Testis (tissue), 3 donors: ENCODE measurements around the gene THSD4. TPM values are rescaled to one million over a fixed set of nuclear protein-coding genes. Genes with fewer than 3 reads are reported as not detected.

Experiments
- DNase-seq: peaks from one replicate; pipeline ENCODE4 v3.0.0-alpha.2; 2019
- H3K27ac ChIP-seq, 2 donors: fragments of 200-600 bp; sonication (generic); one replicate each; pipeline ENCODE4 v1.5.1; 2019
- H3K27me3 ChIP-seq: fragments of 200-600 bp; sonication (generic); one replicate; pipeline ENCODE4 v1.5.1; 2019
- H3K36me3 ChIP-seq: fragments of 200-600 bp; sonication (generic); one replicate; pipeline ENCODE4 v1.5.1; 2017; ENCODE audit warnings: low read depth; ENCODE audit errors: missing control alignments
- H3K4me1 ChIP-seq: fragments of 200-600 bp; sonication (generic); one replicate; pipeline ENCODE4 v1.5.1; 2019
- H3K4me3 ChIP-seq, 2 donors: fragments of 200-600 bp; sonication (generic); one replicate each; pipeline ENCODE4 v1.5.1; 2017 to 2019
- H3K9me3 ChIP-seq: fragments of 200-600 bp; sonication (generic); one replicate; pipeline ENCODE4 v1.5.1; 2017
- POLR2A ChIP-seq: fragments of 450-650 bp; IDR thresholded peaks from one replicate; pipeline ENCODE4 v1.6.1; 2017; ENCODE audit warnings: antibody characterized with exemption, mild to moderate bottlenecking, moderate library complexity
- WGBS, 2 donors: methylation state at CpG; one replicate each; pipeline ENCODE4 v1.1.5; 2018; 5-methylcytosine and 5-hydroxymethylcytosine counted together
- intact Hi-C: fragments of 100-400 bp; cut with DNase I; formaldehyde crosslinking; loops from one replicate; pipeline ENCODE4 v1.15.1; 2023; ENCODE audit warnings: low total_unique reads
- polyA plus RNA-seq: library from polyadenylated mRNA; stranded (reverse); fragments of 350-450 nt; fragmentation: Illumina TruSeq; extraction: RNeasy Lipid Tissue Mini Kit (QIAGEN cat#74804); gene quantifications from one replicate; pipeline ENCODE4 v1.2.3, GENCODE V29; 2014; ENCODE audit warnings: low read depth, low replicate concordance; ENCODE audit not compliant: insufficient read depth
- total RNA-seq, 2 donors: library from RNA; depleted of rRNA; stranded (reverse); fragments of >200 nt; gene quantifications; one replicate each; pipeline ENCODE4 v1.2.3, GENCODE V29; 2016
- TF ChIP-seq, protein P1 (sequence below), 3 experiments: fragments of 450-650 bp in 2 of 3; fragments of 200-600 bp in 1 of 3; sonication (generic) in 1 of 3; IDR thresholded peaks; one replicate each; pipeline ENCODE4 v1.5.1; 2016 to 2019; ENCODE audit warnings: antibody characterized with exemption in 3 of 3, mild to moderate bottlenecking in 2 of 3, moderate library complexity in 1 of 3

THSD4 gene
- total and polyA plus RNA-seq, 3 donors from 2014 or later: 14.3 to 21.5 (median 18.2) TPM

DNA sequence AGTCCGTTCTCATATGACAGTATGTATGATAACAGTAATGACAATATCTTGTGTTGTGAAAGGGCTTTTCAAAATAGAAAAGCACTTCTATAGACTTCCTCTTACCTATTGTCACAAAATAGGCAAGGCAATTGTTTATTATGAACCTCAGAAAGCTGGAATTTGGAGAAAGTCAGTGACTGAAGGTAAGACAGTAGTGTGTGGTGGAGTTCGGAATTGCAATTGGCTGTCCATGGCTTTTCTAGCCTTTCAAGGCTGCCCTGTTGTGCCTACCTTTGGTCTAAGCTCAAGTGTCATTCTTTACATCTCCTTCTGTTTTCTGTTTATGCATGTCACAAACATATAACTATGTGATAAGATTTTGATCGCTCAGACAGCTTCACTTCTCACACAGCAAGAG, 475.8 kb downstream of the THSD4 start:
- H3K27ac ChIP-seq: no peak overlapping the region
- H3K9me3 ChIP-seq: no peaks in the 10 kb centered on the region
- peaks cover 4% of the 10 kb centered on the region for H3K4me1 ChIP-seq
- no peak overlapping the region for H3K4me3 ChIP-seq
- DNase-seq: no peak
- WGBS, 2 donors: 86 to 92% methylated on average over 3 of the region's 3 CpGs
- H3K27me3 ChIP-seq: no peaks in the 10 kb centered on the region
- intact Hi-C loops: no loop called here
- no peak for TF ChIP-seq POLR2A
- TF ChIP-seq, protein P1, sequence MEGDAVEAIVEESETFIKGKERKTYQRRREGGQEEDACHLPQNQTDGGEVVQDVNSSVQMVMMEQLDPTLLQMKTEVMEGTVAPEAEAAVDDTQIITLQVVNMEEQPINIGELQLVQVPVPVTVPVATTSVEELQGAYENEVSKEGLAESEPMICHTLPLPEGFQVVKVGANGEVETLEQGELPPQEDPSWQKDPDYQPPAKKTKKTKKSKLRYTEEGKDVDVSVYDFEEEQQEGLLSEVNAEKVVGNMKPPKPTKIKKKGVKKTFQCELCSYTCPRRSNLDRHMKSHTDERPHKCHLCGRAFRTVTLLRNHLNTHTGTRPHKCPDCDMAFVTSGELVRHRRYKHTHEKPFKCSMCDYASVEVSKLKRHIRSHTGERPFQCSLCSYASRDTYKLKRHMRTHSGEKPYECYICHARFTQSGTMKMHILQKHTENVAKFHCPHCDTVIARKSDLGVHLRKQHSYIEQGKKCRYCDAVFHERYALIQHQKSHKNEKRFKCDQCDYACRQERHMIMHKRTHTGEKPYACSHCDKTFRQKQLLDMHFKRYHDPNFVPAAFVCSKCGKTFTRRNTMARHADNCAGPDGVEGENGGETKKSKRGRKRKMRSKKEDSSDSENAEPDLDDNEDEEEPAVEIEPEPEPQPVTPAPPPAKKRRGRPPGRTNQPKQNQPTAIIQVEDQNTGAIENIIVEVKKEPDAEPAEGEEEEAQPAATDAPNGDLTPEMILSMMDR (IDR thresholded peaks at IDR 0.05): peak in 1 of 3 experiments; percentile 10
- no peaks in the 10 kb centered on the region for H3K36me3 ChIP-seq

DNA sequence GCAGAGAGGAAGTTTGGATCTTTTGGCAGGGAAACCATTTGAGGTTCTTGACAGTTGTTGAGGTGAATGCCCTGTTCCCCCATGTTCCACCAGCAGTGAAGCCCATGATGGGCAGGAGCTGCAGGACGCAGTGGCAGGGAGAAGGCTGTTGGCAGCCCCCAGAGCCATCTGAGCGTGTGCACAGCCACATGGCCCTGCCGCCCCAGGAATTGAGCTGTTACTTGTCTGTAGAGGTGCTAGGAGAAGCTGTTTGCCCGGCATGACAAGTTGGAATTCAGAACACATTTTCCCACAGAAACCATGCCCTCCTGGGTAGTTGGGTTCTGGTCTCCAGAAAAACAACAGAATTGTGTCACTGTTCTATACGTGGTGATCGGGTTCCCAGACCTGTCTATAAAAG, 476.9 kb downstream of the THSD4 start:
- no peak overlapping the region for H3K27ac ChIP-seq
- no peaks in the 10 kb centered on the region for H3K27me3 ChIP-seq
- WGBS, 2 donors: 88 to 95% methylated on average over 3 to 6 of the region's 6 CpGs
- peaks cover 9% of the 10 kb centered on the region for H3K4me1 ChIP-seq
- H3K9me3 ChIP-seq: no peaks in the 10 kb centered on the region
- DNase-seq: no peak
- intact Hi-C loops: no loop called here
- no peak overlapping the region for H3K4me3 ChIP-seq
- TF ChIP-seq, protein P1 (IDR thresholded peaks at IDR 0.05): no peak
- no peak for TF ChIP-seq POLR2A
- no peaks in the 10 kb centered on the region for H3K36me3 ChIP-seq

DNA sequence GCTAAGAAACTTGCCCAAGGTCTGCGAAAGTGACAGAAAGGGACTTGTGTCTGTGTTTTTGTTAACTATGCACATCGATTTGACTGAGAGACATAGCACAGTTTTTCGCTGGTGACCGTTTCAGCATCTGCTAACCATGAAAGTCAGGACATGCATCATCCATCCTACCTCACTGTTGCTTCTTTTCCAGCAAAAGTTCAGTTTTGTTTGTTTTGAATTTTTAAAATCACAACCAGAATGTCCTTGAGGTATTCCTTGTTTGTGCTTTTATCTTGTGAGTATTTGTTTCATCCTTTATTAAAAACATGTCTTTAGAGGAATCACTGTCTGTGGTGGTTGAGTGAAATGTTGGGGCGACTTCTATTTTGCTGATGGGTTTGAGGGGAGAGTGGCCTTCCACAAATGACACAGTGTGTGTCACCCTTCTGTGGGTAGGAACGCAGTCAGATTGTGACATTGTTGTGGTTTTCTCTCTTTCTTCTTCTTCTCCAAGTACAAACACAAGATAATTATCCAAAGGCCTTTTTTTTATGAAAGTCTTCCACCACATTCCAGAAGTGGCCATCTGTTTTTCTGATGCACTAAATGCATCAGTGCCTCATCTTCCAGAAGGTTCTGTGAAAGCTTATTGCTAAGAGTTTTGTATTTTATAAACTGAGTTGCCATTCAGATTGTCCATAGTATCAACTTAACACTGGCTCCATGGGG, 480.7 kb downstream of the THSD4 start:
- no peak overlapping the region for H3K4me3 ChIP-seq
- peaks cover 16% of the 10 kb centered on the region for H3K4me1 ChIP-seq
- intact Hi-C loops: no loop called here
- H3K36me3 ChIP-seq: no peaks in the 10 kb centered on the region
- H3K27ac ChIP-seq: peak overlapping the region; percentile 44 to 50
- DNase-seq: no peak
- TF ChIP-seq POLR2A: no peak
- TF ChIP-seq, protein P1 (IDR thresholded peaks at IDR 0.05): no peak
- H3K9me3 ChIP-seq: no peaks in the 10 kb centered on the region
- no peaks in the 10 kb centered on the region for H3K27me3 ChIP-seq
- 85 to 87% methylated on average over 6 of the region's 6 CpGs for WGBS, 2 donors

DNA sequence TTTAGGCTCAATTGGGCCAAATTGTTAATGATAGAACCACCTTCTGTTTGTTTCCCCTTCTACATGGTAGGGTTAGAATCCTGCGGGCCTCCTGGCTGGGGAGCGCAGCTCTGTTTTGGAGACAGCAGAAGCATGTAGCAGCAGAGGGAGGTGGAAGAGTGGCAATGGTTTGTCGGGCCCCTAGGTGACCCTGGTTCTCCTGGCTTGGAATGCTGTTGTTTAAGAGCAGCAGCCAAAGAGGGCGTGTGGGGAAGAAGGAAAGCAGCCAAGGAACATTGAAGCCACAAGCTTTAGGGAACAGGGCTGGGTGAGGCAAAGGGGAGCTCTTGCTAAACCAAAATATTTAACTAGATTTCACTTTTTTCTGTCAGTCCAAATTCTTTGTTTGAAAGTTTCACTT, 481.4 kb downstream of the THSD4 start:
- no peak overlapping the region for H3K4me3 ChIP-seq
- intact Hi-C loops: no loop called here
- H3K36me3 ChIP-seq: no peaks in the 10 kb centered on the region
- no peaks in the 10 kb centered on the region for H3K9me3 ChIP-seq
- H3K4me1 ChIP-seq: peaks cover 16% of the 10 kb centered on the region
- H3K27ac ChIP-seq: peak overlapping the region; percentile 44 to 71
- peak; percentile 68 for DNase-seq
- no peaks in the 10 kb centered on the region for H3K27me3 ChIP-seq
- TF ChIP-seq, protein P1 (IDR thresholded peaks at IDR 0.05): no peak
- no peak for TF ChIP-seq POLR2A
- WGBS, 2 donors: 39 to 42% methylated on average over 4 of the region's 4 CpGs

DNA sequence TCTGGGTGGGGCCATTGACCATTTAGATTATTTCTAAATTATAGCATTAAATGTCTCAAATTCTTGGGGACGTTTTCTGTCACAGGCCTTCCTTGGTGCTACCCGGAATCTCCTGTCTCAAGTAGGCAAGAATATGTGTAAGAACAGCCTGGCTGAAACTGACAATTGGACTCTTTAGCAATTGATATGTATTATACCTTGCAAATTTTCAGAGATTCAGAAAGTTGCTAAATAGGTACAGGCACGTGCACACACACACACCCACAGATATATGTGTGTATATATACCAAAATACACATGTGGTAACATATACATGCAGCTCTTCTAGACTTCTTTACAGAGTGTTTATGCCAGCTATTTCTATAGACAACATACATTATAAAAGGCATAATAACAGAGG, 481.9 kb downstream of the THSD4 start:
- intact Hi-C loops: no loop called here
- Histone ChIP-seq H3K4me1 (peaks cover 16% of the 10 kb centered on the region), H3K9me3 (no peaks in the 10 kb centered on the region), H3K36me3 (no peaks in the 10 kb centered on the region), H3K27ac (peak overlapping the region in 1 of 2 donors; percentile 71), H3K27me3 (no peaks in the 10 kb centered on the region), H3K4me3 (no peak overlapping the region)
- no peak for TF ChIP-seq POLR2A
- TF ChIP-seq, protein P1 (IDR thresholded peaks at IDR 0.05): no peak
- DNase-seq: no peak
- WGBS, 2 donors: 68 to 74% methylated on average over 3 of the region's 3 CpGs
